Stimulated activated CD8-positive, alpha-beta memory T cell treated with anti-CD3 and anti-CD28 coated beads, Interleukin-12 subunit alpha, Interleukin-12 subunit beta, amount 100 ng/mL, for 24 hours (primary cell): ENCODE measurements around the gene SPCS2.
A peak's percentile ranks its signal among the peaks of the same experiment; 100 is the strongest.
"Not testable (repeated sequence)": the region's sequence is repeated elsewhere in the genome, so short reads cannot be mapped to it uniquely, and the experiment has no call there.

ENCODE experiments used
- DNase-seq: peaks from one replicate; pipeline ENCODE4 v3.0.0-alpha.2; 2020; ENCODE audit errors: extremely low read depth

The SPCS2 gene

DNA sequence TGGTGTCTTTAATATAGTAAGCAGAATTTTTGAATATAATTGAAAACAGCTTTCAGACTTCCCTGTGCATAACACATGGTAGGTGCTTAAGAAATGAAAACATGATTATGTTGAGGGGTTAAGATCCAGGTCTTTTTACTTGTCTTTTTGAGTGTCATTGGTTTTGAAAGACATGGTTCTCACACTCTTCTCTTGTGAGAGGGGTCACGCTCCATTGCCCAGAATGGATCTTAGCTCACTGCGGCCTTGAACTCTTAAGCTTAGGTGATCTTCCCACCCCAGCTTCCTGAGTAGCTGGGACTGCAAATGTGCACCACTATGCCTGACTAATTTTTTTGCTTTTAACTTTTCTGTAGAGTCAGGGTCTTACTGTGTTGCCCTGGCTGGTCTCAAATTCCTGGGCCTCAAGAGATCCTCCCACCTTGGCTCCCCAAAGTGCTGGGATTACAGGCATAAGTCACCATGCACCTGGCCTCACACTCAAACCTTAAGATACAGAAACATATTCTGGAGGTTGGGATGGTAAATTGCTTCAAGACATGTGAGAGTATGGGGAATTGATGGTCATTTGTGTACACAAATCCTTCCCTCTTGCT is 1.4 kb downstream of the SPCS2 start:
- no peak for DNase-seq

DNA sequence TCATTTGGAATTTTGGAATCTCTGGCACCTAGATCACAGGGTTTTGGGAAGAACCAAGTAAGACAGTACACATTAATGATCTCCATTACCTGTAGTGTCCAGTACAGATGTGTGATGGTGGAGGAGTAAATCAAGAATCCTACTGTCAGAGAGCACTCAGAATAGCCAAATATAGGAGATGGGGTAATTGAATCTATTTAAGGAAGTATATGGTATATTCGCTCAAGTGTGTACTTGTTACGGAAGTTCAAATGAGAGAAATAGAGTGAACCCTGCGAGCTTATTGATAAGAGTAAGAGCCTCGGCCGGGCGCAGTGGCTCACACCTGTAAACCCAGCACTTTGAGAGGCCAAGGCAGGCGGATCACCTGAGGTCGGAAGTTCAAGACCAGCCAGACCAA is 2.2 kb downstream of the SPCS2 start:
- DNase-seq: no peak

DNA sequence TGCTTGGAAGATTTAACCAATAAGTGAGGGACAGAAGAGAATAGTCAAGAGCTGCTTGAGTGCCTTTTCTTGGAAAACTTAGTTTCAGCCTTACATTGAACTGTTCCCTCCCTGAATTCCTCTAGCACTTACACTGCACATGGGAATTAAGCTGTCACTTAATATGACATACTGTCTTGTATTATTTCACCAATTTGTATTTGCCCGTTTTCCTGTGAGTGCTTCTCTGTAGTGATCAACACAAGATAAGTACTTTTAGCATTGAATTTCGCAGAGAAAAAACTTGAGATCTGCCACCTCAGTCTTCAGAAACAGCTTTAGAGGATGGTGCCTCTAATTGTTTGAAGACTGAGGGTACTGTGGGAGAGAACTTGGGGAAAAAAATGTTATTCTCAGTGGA is 3.7 kb downstream of the SPCS2 start:
- no peak for DNase-seq

DNA sequence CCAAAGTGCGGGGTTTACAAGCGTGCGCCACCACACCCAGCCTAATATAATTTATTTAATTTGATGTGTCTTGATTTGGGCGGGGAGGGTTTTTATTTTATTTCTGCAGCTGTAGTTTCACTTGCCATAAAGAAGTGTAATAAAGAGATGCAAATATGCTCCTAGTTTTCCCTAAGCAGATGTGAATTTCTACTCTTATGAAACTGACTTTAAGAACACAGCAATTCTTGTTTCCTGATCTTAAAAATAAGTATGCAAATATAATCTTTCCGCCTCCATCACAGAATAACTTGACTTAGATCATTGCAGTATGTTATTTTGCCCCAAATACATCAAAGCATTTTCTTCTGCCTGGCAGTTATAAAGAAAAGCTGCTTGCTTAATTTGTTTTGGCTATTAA is 4.4 kb downstream of the SPCS2 start:
- no peak for DNase-seq

DNA sequence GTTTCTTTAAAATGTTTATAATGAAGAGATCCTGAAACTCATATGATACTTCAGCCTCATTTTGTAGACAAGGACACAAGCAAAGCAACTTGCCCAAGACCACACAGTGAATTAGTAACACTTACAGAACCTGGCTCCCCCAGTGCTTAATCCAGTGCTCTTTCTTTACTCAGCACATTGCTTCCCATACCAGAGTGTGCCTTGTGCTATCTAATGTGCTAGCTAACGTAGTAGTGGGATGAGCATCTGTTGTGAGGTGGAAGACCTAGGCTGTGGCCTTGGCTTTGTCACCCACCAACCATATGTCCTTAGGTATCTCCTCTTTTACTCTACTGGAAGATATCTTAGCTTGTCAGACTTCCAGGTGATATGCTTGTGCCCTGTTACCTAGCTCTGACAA is 5.1 kb downstream of the SPCS2 start:
- DNase-seq: no peak

DNA sequence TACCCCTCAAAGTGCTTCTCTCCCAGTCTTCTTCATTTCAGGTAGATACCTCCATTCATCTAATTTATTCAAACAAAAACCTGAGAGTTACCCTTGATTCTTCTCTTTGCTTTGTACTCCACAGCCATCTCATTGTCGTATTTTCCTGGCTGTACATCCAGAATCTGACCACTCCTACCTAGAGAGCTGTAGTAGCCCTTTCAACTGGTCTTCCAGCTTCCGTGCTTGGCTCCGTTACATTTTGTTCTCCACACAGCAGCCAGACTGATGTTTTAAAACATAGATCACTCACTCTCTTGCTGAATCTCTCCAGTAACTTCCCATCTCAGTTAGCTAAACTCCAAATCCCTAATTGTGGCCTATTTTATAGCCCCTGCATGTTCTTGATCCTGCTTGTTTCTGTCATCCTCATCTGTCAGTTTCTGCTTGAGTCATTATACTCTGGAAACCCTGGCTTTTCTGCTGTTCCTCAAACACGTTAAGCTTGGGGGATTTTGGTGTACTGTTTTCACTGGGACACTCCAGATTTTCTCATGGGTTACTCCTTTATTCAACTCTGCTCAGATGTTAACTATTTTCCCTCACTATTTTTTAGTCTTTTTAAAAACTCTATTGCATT is 7.4 kb downstream of the SPCS2 start:
- DNase-seq: no peak

- DNase-seq: no peak
These were observed 9.0 kb downstream of the SPCS2 start for GRCh38 chr11:74957937-74958629.

DNA sequence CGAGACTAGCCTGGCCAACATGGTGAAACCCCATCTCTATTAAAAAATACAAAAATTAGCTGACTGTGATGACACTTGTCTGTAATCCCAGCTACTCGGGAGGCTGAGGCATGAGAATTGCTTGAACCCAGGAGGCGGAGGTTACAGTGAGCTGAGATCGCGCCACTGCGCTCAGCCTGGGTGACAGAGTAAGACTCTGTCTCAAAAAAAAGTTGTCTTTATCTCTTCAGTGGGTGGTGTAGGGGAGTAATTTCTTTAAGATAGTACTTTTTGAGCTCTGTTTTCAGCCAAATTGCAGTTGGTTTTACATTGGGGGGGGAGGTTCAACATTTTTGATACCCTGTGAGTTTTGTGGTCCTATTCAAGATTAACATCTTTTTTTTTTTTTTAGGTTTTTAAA is 11.1 kb downstream of the SPCS2 start:
- not testable (repeated sequence) for DNase-seq

DNA sequence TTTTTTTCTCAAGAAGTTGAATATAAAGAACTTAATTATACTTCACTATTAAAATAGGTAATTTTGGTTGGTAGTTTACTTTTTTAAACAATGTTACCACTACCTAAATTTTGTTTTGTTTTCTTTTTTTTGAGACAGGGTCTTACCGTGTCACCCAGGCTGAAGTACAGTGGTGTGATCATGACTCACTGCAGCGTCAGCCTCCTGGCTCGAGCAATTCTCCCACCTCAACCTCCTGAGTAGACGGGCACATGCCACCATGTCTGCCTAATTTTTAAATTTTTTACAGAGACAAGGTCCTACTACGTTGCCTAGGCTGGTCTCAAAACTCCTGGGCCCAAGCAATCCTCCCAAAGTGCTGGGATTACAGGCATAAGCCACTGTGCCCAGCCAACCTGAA is 17.6 kb downstream of the SPCS2 start:
- DNase-seq: no peak

DNA sequence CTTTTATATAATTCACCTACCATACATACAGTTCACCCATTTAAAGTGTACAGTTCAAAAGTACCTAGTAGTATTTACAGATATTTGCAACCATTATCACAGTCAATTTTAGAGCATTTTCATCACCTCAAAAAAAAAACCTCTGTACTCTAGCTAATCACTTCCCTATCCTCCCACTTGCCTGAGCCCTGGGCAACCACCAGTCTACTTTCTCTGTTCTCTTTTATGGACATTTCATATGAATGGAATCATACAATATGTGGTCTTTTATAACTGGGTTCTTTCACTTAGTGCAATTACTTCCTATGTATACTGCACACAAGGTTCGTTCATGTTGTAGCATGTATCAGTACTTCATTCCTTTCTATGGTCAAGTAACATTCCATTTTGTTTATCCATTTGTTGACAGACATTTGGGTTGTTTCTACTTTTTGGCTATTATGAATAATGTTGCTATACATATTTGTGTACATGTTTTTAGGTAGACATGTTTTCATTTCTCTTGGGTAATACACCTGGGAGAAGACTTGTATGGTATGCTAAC is 21.9 kb downstream of the SPCS2 start:
- DNase-seq: no peak

DNA sequence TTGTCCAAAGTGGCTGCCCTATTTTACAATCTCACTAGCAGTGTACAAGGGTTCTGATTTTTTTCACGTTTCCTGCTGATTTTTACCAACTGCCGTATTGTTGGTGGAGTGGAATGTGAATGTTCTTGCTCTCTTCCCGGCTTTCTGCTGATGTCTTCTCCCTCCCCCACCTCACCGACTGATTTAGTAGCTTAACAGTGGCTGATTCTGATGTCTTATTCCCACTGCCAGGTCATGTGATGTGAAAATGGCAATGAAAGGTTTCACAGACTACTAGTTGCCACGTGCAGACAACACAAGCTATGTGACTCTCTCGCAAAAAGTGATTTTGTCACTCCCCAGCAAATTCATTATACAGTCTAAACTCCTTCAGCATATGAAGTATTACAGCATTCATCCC is 22.4 kb downstream of the SPCS2 start:
- no peak for DNase-seq

- no peak for DNase-seq
These were observed 29.0 kb downstream of the SPCS2 start for GRCh38 chr11:74978041-74978440.

- no peak for DNase-seq
These were observed 31.6 kb downstream of the SPCS2 start for GRCh38 chr11:74980634-74981033.

GRCh38 chr11:74981888-74982287 is 32.8 kb downstream of the SPCS2 start:
- no peak for DNase-seq

GRCh38 chr11:74984070-74984469 is 35.0 kb downstream of the SPCS2 start:
- no peak for DNase-seq

- DNase-seq: no peak
These were observed 35.7 kb downstream of the SPCS2 start for GRCh38 chr11:74984730-74985129.

DNA sequence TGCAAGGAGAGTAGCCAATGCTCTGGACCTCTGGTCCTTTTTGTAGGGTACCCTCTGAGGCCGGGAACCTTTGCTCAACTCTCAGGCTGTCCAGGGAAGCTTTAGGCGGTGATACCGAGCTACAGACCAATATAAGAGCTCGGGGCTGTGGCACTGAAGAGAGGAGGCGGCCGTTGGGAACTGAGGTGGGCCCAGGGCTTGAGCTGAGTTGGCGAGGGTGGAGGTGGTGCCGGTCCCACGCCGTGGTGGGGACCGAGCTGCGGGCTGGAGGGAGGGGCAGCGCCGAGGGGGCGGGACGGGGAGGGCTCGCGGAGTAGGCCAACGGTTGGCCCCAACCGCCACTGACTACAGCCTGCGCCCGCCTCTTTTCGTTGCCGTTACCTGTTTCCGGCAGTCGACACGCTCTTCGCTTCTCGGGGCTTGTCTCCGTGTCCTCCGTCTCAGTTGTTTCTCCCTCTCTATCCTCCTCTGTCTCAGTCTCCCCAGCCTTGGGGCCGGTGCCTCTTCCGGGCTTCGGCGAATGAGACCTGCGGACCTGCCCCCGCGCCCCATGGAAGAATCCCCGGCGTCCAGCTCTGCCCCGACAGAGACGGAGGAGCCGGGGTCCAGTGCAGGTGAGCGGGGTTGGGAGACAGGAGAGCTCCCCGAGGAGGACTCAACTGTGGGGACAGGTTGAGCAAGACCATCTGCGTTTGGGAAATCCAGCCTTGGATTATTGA is 39.6 kb downstream of the SPCS2 start, which contains the start of gene NEU3:
Gene NEU3 (plus strand): TSS at position 393 of the 719 bp plus-strand sequence. CDS start 128 bp downstream, at position 521.
- DNase-seq: peak; percentile 78

GRCh38 chr11:74989260-74989638 is 40.2 kb downstream of the SPCS2 start:
- DNase-seq: no peak

DNA sequence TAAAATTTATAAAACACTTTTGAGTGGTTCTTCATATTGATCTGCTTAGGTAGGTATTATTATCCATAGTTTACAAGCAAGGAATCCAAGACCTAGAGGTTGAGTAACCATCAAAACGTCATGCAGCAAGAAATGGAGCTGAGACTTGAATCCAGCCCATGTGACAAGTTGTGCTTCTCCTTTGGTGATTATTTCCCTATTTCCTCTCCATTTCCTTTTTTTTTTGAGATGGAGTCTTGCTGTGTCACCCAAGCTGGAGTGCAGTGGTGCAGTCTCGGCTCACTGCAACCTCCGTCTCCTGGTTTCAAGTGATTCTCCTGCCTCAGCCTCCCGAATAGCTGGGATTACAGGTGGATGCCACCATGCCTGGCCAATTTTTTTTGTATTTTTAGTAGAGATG is 41.1 kb downstream of the SPCS2 start:
- not testable (repeated sequence) for DNase-seq

- no peak for DNase-seq
These were observed 41.9 kb downstream of the SPCS2 start for GRCh38 chr11:74990941-74991340.

- no peak for DNase-seq
These were observed 43.8 kb downstream of the SPCS2 start for GRCh38 chr11:74992852-74993251.

DNA sequence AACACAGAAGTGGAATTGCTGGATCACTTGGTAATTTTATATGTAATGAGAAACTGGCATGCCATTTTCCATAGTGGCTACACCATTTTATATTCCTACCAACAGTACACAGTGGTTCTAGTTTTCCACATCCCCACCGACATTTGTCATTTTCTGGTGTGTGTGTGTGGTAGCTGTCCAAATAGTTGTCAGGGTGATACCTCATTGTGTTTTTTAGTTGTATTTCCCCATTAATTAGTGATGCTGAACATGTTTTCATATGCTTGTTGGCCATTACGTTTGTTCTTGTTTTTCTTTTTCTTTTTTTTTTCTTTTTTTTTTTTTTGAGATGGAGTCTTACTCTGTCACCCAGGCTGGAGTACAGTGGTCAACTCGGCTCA is 51.9 kb downstream of the SPCS2 start:
- no peak for DNase-seq
